ENCODE measurements around the gene OR6P1.

OR6P1 gene

GRCh38 chr1:158577561-158577960 lies 7.2 kb upstream of the OR6P1 start:
- H3K9ac ChIP-seq (ENCODE audit: low read length): no peak overlapping the region
- H3K4me1 ChIP-seq (ENCODE audit: low read length): no peaks in the 10 kb centered on the region
- no peak overlapping the region for H3K4me2 ChIP-seq (ENCODE audit: low read depth, low read length)
- TF ChIP-seq CTCF (IDR thresholded peaks at IDR 0.05; ENCODE audit: low read length): no peak
- no peak for TF ChIP-seq EZH2phosphoT487 (IDR thresholded peaks at IDR 0.05; ENCODE audit: low read length)
- TF ChIP-seq EZH2 (optimal IDR thresholded peaks at IDR 0.05; ENCODE audit: low read depth, low read length): no peak
- no peaks in the 10 kb centered on the region for H3K36me3 ChIP-seq (replicated peaks; ENCODE audit: insufficient read depth, low read length)
- DNase-seq: no peak
- no peak overlapping the region for H3K4me3 ChIP-seq (ENCODE audit: low read length)
- H3K79me2 ChIP-seq (ENCODE audit: low read length): no peaks in the 10 kb centered on the region
- H2AFZ ChIP-seq (ENCODE audit: low read length): no peak overlapping the region
- H4K20me1 ChIP-seq (ENCODE audit: insufficient read depth, low read length): no peaks in the 10 kb centered on the region
- H3K27me3 ChIP-seq (replicated peaks; ENCODE audit: insufficient read depth, low read length): no peaks in the 10 kb centered on the region
- no peaks in the 10 kb centered on the region for H3K9me3 ChIP-seq (replicated peaks; ENCODE audit: insufficient read depth, low read length)
- no peak overlapping the region for H3K27ac ChIP-seq (ENCODE audit: low read length)
- H3F3A ChIP-seq (ENCODE audit: insufficient read depth, low read length): no peaks in the 10 kb centered on the region
- no peaks in the 10 kb centered on the region for H3K9me2 ChIP-seq (replicated peaks; ENCODE audit: insufficient read depth, low read length)

GRCh38 chr1:158572226-158572625 lies 1.8 kb upstream of the OR6P1 start:
- no peak for DNase-seq
- Histone ChIP-seq H2AFZ (ENCODE audit: low read length) (no peak overlapping the region), H3K4me2 (ENCODE audit: low read depth, low read length) (no peak overlapping the region), H3K9ac (ENCODE audit: low read length) (no peak overlapping the region), H3K9me2 (replicated peaks; ENCODE audit: insufficient read depth, low read length) (no peaks in the 10 kb centered on the region), H3K9me3 (replicated peaks; ENCODE audit: insufficient read depth, low read length) (no peaks in the 10 kb centered on the region), H3K4me3 (ENCODE audit: low read length) (no peak overlapping the region), H4K20me1 (ENCODE audit: insufficient read depth, low read length) (no peaks in the 10 kb centered on the region), H3K4me1 (ENCODE audit: low read length) (no peaks in the 10 kb centered on the region), H3F3A (ENCODE audit: insufficient read depth, low read length) (no peaks in the 10 kb centered on the region), H3K27me3 (replicated peaks; ENCODE audit: insufficient read depth, low read length) (no peaks in the 10 kb centered on the region), H3K79me2 (ENCODE audit: low read length) (no peaks in the 10 kb centered on the region), H3K36me3 (replicated peaks; ENCODE audit: insufficient read depth, low read length) (no peaks in the 10 kb centered on the region), H3K27ac (ENCODE audit: low read length) (no peak overlapping the region)
- TF ChIP-seq EZH2phosphoT487 (IDR thresholded peaks at IDR 0.05; ENCODE audit: low read length): no peak
- TF ChIP-seq EZH2 (optimal IDR thresholded peaks at IDR 0.05; ENCODE audit: low read depth, low read length): no peak
- no peak for TF ChIP-seq CTCF (IDR thresholded peaks at IDR 0.05; ENCODE audit: low read length)

GRCh38 chr1:158564608-158565007 lies 5.8 kb downstream of the OR6P1 start:
- Histone ChIP-seq H3K4me1 (ENCODE audit: low read length) (no peaks in the 10 kb centered on the region), H2AFZ (ENCODE audit: low read length) (no peak overlapping the region), H4K20me1 (ENCODE audit: insufficient read depth, low read length) (no peaks in the 10 kb centered on the region), H3K27me3 (replicated peaks; ENCODE audit: insufficient read depth, low read length) (no peaks in the 10 kb centered on the region), H3K79me2 (ENCODE audit: low read length) (no peaks in the 10 kb centered on the region), H3F3A (ENCODE audit: insufficient read depth, low read length) (no peaks in the 10 kb centered on the region), H3K9me3 (replicated peaks; ENCODE audit: insufficient read depth, low read length) (no peaks in the 10 kb centered on the region), H3K9ac (ENCODE audit: low read length) (no peak overlapping the region), H3K4me3 (ENCODE audit: low read length) (no peak overlapping the region), H3K9me2 (replicated peaks; ENCODE audit: insufficient read depth, low read length) (no peaks in the 10 kb centered on the region), H3K4me2 (ENCODE audit: low read depth, low read length) (no peak overlapping the region), H3K27ac (ENCODE audit: low read length) (no peak overlapping the region), H3K36me3 (replicated peaks; ENCODE audit: insufficient read depth, low read length) (no peaks in the 10 kb centered on the region)
- DNase-seq: no peak
- no peak for TF ChIP-seq EZH2phosphoT487 (IDR thresholded peaks at IDR 0.05; ENCODE audit: low read length)
- no peak for TF ChIP-seq CTCF (IDR thresholded peaks at IDR 0.05; ENCODE audit: low read length)
- no peak for TF ChIP-seq EZH2 (optimal IDR thresholded peaks at IDR 0.05; ENCODE audit: low read depth, low read length)

Data from MM.1S (cell line).